Measurements from ENCODE around the gene FAM98B.

- TF ChIP-seq CTCF (IDR thresholded peaks at IDR 0.05) (no peak), JUN (CRISPR knock-in tag; IDR thresholded peaks at IDR 0.05) (no peak), ETV6 (CRISPR knock-in tag; IDR thresholded peaks at IDR 0.05) (no peak), ZNF423 (CRISPR knock-in tag; IDR thresholded peaks at IDR 0.05) (no peak), ARID4B (CRISPR knock-in tag; IDR thresholded peaks at IDR 0.05; ENCODE audit: borderline replicate concordance) (no peak), FOXK1 (CRISPR knock-in tag; IDR thresholded peaks at IDR 0.05) (no peak), ZBTB43 (CRISPR knock-in tag; IDR thresholded peaks at IDR 0.05) (no peak), GTF2I (CRISPR knock-in tag; conservative IDR thresholded peaks at IDR 0.05) (no peak), ESRRA (CRISPR knock-in tag; IDR thresholded peaks at IDR 0.05; ENCODE audit: borderline replicate concordance) (no peak)
- TF ChIP-seq, protein P1, sequence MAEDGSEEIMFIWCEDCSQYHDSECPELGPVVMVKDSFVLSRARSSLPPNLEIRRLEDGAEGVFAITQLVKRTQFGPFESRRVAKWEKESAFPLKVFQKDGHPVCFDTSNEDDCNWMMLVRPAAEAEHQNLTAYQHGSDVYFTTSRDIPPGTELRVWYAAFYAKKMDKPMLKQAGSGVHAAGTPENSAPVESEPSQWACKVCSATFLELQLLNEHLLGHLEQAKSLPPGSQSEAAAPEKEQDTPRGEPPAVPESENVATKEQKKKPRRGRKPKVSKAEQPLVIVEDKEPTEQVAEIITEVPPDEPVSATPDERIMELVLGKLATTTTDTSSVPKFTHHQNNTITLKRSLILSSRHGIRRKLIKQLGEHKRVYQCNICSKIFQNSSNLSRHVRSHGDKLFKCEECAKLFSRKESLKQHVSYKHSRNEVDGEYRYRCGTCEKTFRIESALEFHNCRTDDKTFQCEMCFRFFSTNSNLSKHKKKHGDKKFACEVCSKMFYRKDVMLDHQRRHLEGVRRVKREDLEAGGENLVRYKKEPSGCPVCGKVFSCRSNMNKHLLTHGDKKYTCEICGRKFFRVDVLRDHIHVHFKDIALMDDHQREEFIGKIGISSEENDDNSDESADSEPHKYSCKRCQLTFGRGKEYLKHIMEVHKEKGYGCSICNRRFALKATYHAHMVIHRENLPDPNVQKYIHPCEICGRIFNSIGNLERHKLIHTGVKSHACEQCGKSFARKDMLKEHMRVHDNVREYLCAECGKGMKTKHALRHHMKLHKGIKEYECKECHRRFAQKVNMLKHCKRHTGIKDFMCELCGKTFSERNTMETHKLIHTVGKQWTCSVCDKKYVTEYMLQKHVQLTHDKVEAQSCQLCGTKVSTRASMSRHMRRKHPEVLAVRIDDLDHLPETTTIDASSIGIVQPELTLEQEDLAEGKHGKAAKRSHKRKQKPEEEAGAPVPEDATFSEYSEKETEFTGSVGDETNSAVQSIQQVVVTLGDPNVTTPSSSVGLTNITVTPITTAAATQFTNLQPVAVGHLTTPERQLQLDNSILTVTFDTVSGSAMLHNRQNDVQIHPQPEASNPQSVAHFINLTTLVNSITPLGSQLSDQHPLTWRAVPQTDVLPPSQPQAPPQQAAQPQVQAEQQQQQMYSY (CRISPR knock-in tag; IDR thresholded peaks at IDR 0.05), result no peak
Measured at GRCh38 chr15:38438031-38438986, 15.6 kb upstream of the FAM98B start.
